WERI-Rb-1 (cell line): ENCODE data around the gene CYGB.

Experiments
- DNase-seq: peaks from one replicate; pipeline ENCODE4 v3.0.0-alpha.2; 2020
- H3K27ac ChIP-seq: fragments of 250-450 bp; sonication (Bioruptor Pico); 2 replicates; pipeline ENCODE4 v1.5.1; 2020; ENCODE audit warnings: mild to moderate bottlenecking, moderate library complexity
- H3K27me3 ChIP-seq: fragments of 250-450 bp; sonication (Bioruptor Pico); 2 replicates; pipeline ENCODE4 v1.5.1; 2021; ENCODE audit warnings: mild to moderate bottlenecking, low read depth, moderate library complexity; ENCODE audit not compliant: insufficient read depth, severe bottlenecking
- H3K36me3 ChIP-seq: fragments of 250-450 bp; sonication (Bioruptor Pico); 2 replicates; pipeline ENCODE4 v1.5.1; 2020; ENCODE audit warnings: mild to moderate bottlenecking, moderate library complexity
- H3K4me3 ChIP-seq: 2 replicates; pipeline ENCODE4 v1.5.1; 2011; ENCODE audit warnings: low read depth, mild to moderate bottlenecking, control low read depth, low read length
- H3K9me3 ChIP-seq: fragments of 250-450 bp; sonication (Bioruptor Pico); 2 replicates; pipeline ENCODE4 v1.5.1; 2021; ENCODE audit warnings: mild to moderate bottlenecking, moderate library complexity; ENCODE audit not compliant: severe bottlenecking
- TF ChIP-seq, protein P1 (sequence below): IDR thresholded peaks from 2 replicates; pipeline ENCODE4 v1.5.1; 2011; ENCODE audit warnings: low read depth, mild to moderate bottlenecking, control low read depth, inconsistent platforms, low read length

CYGB gene

GRCh38 chr17:76491271-76492122 is 46.0 kb downstream of the CYGB start:
- TF ChIP-seq, protein P1, sequence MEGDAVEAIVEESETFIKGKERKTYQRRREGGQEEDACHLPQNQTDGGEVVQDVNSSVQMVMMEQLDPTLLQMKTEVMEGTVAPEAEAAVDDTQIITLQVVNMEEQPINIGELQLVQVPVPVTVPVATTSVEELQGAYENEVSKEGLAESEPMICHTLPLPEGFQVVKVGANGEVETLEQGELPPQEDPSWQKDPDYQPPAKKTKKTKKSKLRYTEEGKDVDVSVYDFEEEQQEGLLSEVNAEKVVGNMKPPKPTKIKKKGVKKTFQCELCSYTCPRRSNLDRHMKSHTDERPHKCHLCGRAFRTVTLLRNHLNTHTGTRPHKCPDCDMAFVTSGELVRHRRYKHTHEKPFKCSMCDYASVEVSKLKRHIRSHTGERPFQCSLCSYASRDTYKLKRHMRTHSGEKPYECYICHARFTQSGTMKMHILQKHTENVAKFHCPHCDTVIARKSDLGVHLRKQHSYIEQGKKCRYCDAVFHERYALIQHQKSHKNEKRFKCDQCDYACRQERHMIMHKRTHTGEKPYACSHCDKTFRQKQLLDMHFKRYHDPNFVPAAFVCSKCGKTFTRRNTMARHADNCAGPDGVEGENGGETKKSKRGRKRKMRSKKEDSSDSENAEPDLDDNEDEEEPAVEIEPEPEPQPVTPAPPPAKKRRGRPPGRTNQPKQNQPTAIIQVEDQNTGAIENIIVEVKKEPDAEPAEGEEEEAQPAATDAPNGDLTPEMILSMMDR: no peak
- H3K4me3 ChIP-seq: no peak overlapping the region
- no peak for DNase-seq
- no peaks in the 10 kb centered on the region for H3K9me3 ChIP-seq
- H3K27ac ChIP-seq: no peak overlapping the region; the same call in 1 of the 2 replicates
- no peaks in the 10 kb centered on the region for H3K27me3 ChIP-seq
- no peaks in the 10 kb centered on the region for H3K36me3 ChIP-seq

DNA sequence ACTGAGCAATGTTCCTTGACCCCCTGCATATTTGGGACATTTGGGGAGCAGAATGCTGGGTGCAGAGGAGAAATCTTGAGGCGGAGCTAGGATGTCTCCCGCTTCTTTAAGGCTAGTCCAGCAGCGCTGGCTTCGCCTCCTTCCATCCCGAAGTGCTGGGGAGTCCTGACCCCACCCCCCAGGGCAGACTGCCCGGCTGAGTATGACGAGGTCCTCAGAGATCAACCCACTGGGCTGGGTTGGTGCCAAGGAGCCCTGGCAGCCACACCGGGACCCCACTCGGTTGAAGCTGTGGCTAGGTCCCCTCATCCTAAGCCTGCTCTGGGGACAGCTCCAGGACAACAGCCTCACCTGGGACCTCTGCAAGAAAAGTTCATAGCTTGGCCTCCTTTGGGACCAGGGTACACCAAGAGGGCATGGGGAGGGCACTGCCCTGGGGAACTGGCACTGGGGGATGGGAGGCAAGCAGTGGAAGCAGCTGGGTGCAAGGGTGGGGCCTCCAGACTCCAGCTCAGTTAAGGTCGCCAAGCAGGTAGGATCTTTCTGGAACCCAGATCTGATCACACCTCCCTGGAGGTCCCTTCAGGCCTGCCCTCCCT is 47.3 kb downstream of the CYGB start:
- Histone ChIP-seq H3K27me3 (no peaks in the 10 kb centered on the region), H3K4me3 (no peak overlapping the region), H3K27ac (no peak overlapping the region), H3K9me3 (no peaks in the 10 kb centered on the region), H3K36me3 (no peaks in the 10 kb centered on the region)
- TF ChIP-seq, protein P1: no peak
- no peak for DNase-seq

GRCh38 chr17:76487451-76488192 is 49.9 kb downstream of the CYGB start:
- DNase-seq: no peak
- H3K36me3 ChIP-seq: no peaks in the 10 kb centered on the region
- H3K27ac ChIP-seq: no peak overlapping the region
- no peak overlapping the region for H3K4me3 ChIP-seq
- TF ChIP-seq, protein P1: no peak
- no peaks in the 10 kb centered on the region for H3K9me3 ChIP-seq
- H3K27me3 ChIP-seq: no peaks in the 10 kb centered on the region

DNA sequence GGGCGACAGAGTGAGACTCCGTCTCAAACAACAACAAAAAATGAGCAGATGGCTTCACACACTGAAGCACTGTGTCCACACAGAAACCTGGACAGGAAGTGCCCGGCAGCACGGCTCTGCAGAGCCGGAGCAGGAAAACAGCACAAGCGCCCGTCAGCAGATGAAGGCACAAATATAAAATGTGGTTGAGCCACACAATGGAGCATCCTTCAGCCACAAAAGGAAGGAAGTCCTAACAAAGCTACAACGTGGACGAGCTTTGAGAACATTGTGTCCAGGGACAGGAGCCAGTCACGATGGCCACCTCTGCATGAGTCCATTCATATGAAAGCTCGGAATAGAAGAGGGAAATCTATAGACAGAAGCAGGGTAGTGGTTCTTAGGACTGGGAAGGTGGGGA is 51.9 kb downstream of the CYGB start:
- Histone ChIP-seq H3K27me3 (no peaks in the 10 kb centered on the region), H3K36me3 (no peaks in the 10 kb centered on the region), H3K27ac (peak overlapping the region; percentile 35; the same call in 1 of the 2 replicates), H3K9me3 (no peaks in the 10 kb centered on the region), H3K4me3 (no peak overlapping the region)
- no peak for DNase-seq
- TF ChIP-seq, protein P1: no peak

GRCh38 chr17:76484228-76484725 is 53.2 kb downstream of the CYGB start:
- TF ChIP-seq, protein P1: no peak
- Histone ChIP-seq H3K27me3 (no peaks in the 10 kb centered on the region), H3K4me3 (no peak overlapping the region), H3K9me3 (no peaks in the 10 kb centered on the region), H3K27ac (no peak overlapping the region), H3K36me3 (no peaks in the 10 kb centered on the region)
- no peak for DNase-seq
